A549 (cell line): ENCODE results near the gene NDUFS1. TPM values are rescaled to one million over a fixed set of nuclear protein-coding genes. Genes with fewer than 3 reads are reported as not detected.

Experiments used
- ATAC-seq, 2 experiments: fragments of 200-7000 bp in 1 of 2; fragments of >200 bp in 1 of 2; cut with Nextera tagmentation in 1 of 2; cut with Tn5 transposase in 1 of 2; 3 replicates each; pipeline versions ENCODE4 v1.8.0 to v1.9.1; 2018 to 2020; ENCODE audit warnings: mild to moderate bottlenecking in 1 of 2, moderate library complexity in 1 of 2
- CTCF ChIA-PET: fragments of 300-600 bp; sonication (Branson Sonifier 250); formaldehyde crosslinking; extraction: SDS; loops from one replicate; lab custom pipeline; 2021; ENCODE audit warnings: antibody characterized with exemption, inconsistent platforms; lab: Yijun Ruan, JAX
- POLR2A ChIA-PET: fragments of 350-600 bp; formaldehyde crosslinking; extraction: SDS; loops from one replicate; lab custom pipeline; 2021; ENCODE audit warnings: antibody characterized with exemption, inconsistent platforms; lab: Yijun Ruan, JAX
- DNase-seq, 2 experiments: peaks; one replicate each; pipeline versions ENCODE4 v3.0.0 to v3.0.0-alpha.2; 2011 to 2016; ENCODE audit warnings: low read depth in 1 of 2, low spot score in 1 of 2
- FAIRE-seq: peaks from 2 replicates; lab custom pipeline; 2011; peaks lifted over from hg19 to GRCh38; lab: Jason Lieb, UNC
- H3K27ac ChIP-seq, 2 experiments: fragments of >200 bp; sonication (Bioruptor Twin); formaldehyde crosslinking; 3 replicates each; pipeline ENCODE4 v1.5.1; 2016 to 2017
- H3K4me1 ChIP-seq: fragments of >200 bp; sonication (Bioruptor Twin); formaldehyde crosslinking; 3 replicates; pipeline ENCODE4 v1.6.1; 2016
- H3K4me2 ChIP-seq: fragments of >200 bp; sonication (Bioruptor Twin); formaldehyde crosslinking; 3 replicates; pipeline ENCODE4 v1.6.1; 2016
- H3K4me3 ChIP-seq: fragments of >200 bp; sonication (Bioruptor Twin); formaldehyde crosslinking; 3 replicates; pipeline ENCODE4 v1.5.1; 2016
- H3K9me3 ChIP-seq: fragments of >200 bp; sonication (Bioruptor Twin); formaldehyde crosslinking; 3 replicates; pipeline ENCODE4 v1.6.1; 2016
- ATOH8 ChIP-seq: fragments of 250-450 bp; sonication (Bioruptor Pico); IDR thresholded peaks from 2 replicates; pipeline ENCODE4 v1.5.0; 2020; ENCODE audit warnings: low read depth, mild to moderate bottlenecking, moderate library complexity
- BHLHE40 ChIP-seq: IDR thresholded peaks from 2 replicates; pipeline ENCODE4 v1.6.1; 2012; ENCODE audit warnings: low read depth, low read length, inconsistent platforms
- CHD2 ChIP-seq: fragments of 150-350 bp; IDR thresholded peaks from 2 replicates; pipeline ENCODE4 v1.6.1; 2014; ENCODE audit warnings: low read length; ENCODE audit not compliant: partially characterized antibody
- CHD4 ChIP-seq: fragments of 200-600 bp; sonication (generic); IDR thresholded peaks from 2 replicates; pipeline ENCODE4 v1.6.1; 2016; ENCODE audit warnings: antibody characterized with exemption, mild to moderate bottlenecking, borderline replicate concordance
- CTCF ChIP-seq: fragments of >200 bp; sonication (Bioruptor Twin); formaldehyde crosslinking; IDR thresholded peaks from 3 replicates; pipeline ENCODE4 v1.5.1; 2016
- FOSL2 ChIP-seq, 2 experiments: fragments of 450-650 bp in 1 of 2; fragments of >200 bp in 1 of 2; sonication (Bioruptor Twin) in 1 of 2; formaldehyde crosslinking; IDR thresholded peaks; 2 replicates each; pipeline versions ENCODE4 v1.5.0 to v1.6.1; 2016 to 2020; ENCODE audit warnings: mild to moderate bottlenecking in 1 of 2, moderate library complexity in 1 of 2
- FOXS1 ChIP-seq: fragments of 250-450 bp; sonication (Bioruptor Pico); IDR thresholded peaks from 2 replicates; pipeline ENCODE4 v1.5.0; 2020; ENCODE audit warnings: mild to moderate bottlenecking, moderate library complexity
- GATA3 ChIP-seq: IDR thresholded peaks from 2 replicates; pipeline ENCODE4 v1.6.1; 2012; ENCODE audit warnings: borderline replicate concordance
- HDAC2 ChIP-seq: fragments of 200-600 bp; sonication (generic); IDR thresholded peaks from 2 replicates; pipeline ENCODE4 v1.6.1; 2016
- HMGXB4 ChIP-seq: fragments of 250-450 bp; sonication (Bioruptor Pico); IDR thresholded peaks from 2 replicates; pipeline ENCODE4 v1.5.0; 2021; ENCODE audit warnings: mild to moderate bottlenecking, moderate library complexity, borderline replicate concordance
- HOXA7 ChIP-seq: fragments of 250-450 bp; sonication (Bioruptor Pico); IDR thresholded peaks from 2 replicates; pipeline ENCODE4 v1.5.0; 2020; ENCODE audit warnings: mild to moderate bottlenecking, moderate library complexity
- HOXB13 ChIP-seq: fragments of 250-450 bp; sonication (Bioruptor Pico); IDR thresholded peaks from 2 replicates; pipeline ENCODE4 v1.5.0; 2020; ENCODE audit warnings: low read depth, mild to moderate bottlenecking, moderate library complexity
- HOXB5 ChIP-seq: fragments of 250-450 bp; sonication (Bioruptor Pico); IDR thresholded peaks from 2 replicates; pipeline ENCODE4 v1.5.0; 2020; ENCODE audit warnings: mild to moderate bottlenecking, moderate library complexity
- KDM1A ChIP-seq: fragments of 200-600 bp; sonication (generic); IDR thresholded peaks from 2 replicates; pipeline ENCODE4 v1.6.1; 2016; ENCODE audit warnings: low read depth, mild to moderate bottlenecking
- KDM5A ChIP-seq: fragments of 200-600 bp; sonication (generic); IDR thresholded peaks from 2 replicates; pipeline ENCODE4 v1.6.1; 2016; ENCODE audit warnings: antibody characterized with exemption, mild to moderate bottlenecking
- MAFK ChIP-seq: fragments of 450-650 bp; IDR thresholded peaks from 2 replicates; pipeline ENCODE4 v1.6.1; 2014; ENCODE audit not compliant: partially characterized antibody
- NR3C1 ChIP-seq: fragments of >200 bp; sonication (Bioruptor Twin); formaldehyde crosslinking; IDR thresholded peaks from 3 replicates; pipeline ENCODE4 v1.6.1; 2017
- PBX3 ChIP-seq: IDR thresholded peaks from 2 replicates; pipeline ENCODE4 v1.6.1; 2012
- PHF8 ChIP-seq: fragments of 200-600 bp; sonication (generic); IDR thresholded peaks from 2 replicates; pipeline ENCODE4 v1.6.1; 2016; ENCODE audit warnings: low read depth, mild to moderate bottlenecking, antibody characterized with exemption, moderate library complexity, borderline replicate concordance
- POLR2A ChIP-seq: IDR thresholded peaks from 2 replicates; pipeline ENCODE4 v1.6.1; 2012; ENCODE audit warnings: mild to moderate bottlenecking, low read length
- RCOR1 ChIP-seq: fragments of 150-350 bp; IDR thresholded peaks from 2 replicates; pipeline ENCODE4 v1.6.1; 2014; ENCODE audit warnings: antibody characterized with exemption, low read length, low read depth
- REST ChIP-seq: fragments of 200-600 bp; sonication (generic); IDR thresholded peaks from 2 replicates; pipeline ENCODE4 v1.6.1; 2016; ENCODE audit warnings: antibody characterized with exemption, mild to moderate bottlenecking, moderate library complexity
- RFX5 ChIP-seq: fragments of 450-650 bp; IDR thresholded peaks from 2 replicates; pipeline ENCODE4 v1.7.1; 2014; ENCODE audit warnings: antibody characterized with exemption, mild to moderate bottlenecking, moderate library complexity
- RNF2 ChIP-seq: fragments of 200-600 bp; sonication (generic); IDR thresholded peaks from 2 replicates; pipeline ENCODE4 v1.6.1; 2016; ENCODE audit warnings: low read depth, mild to moderate bottlenecking, antibody characterized with exemption, moderate library complexity, borderline replicate concordance
- TFCP2L1 ChIP-seq: fragments of 250-450 bp; sonication (Bioruptor Pico); IDR thresholded peaks from 2 replicates; pipeline ENCODE4 v1.5.0; 2021; ENCODE audit warnings: mild to moderate bottlenecking
- ZC3H11A ChIP-seq: fragments of 450-650 bp; IDR thresholded peaks from 2 replicates; pipeline ENCODE4 v1.6.1; 2014; ENCODE audit warnings: antibody characterized with exemption, mild to moderate bottlenecking
- ZSCAN20 ChIP-seq: fragments of 250-450 bp; sonication (Bioruptor Pico); IDR thresholded peaks from 2 replicates; pipeline ENCODE4 v1.8.0; 2022; ENCODE audit warnings: mild to moderate bottlenecking, moderate library complexity
- WGBS: methylation state at CpG from one replicate; pipeline ENCODE4 v1.1.6; 2017; ENCODE audit errors: missing lambda C conversion rate; 5-methylcytosine and 5-hydroxymethylcytosine counted together
- polyA plus RNA-seq, 4 experiments: library from polyadenylated mRNA; depleted of rRNA in 3 of 4; stranded (reverse); fragments of >200 nt; fragmentation: RNase III in 1 of 4; extraction: RNeasy Plus Mini Kit Qiagen cat#74134 plus additional on column Dnase treatment in 1 of 4; gene quantifications; 2 replicates in 3 of 4; 3 replicates in 1 of 4; pipeline ENCODE4 v1.2.3, GENCODE V29; 2011 to 2017

Gene NDUFS1
- polyA plus RNA-seq, 2 of the 4 experiments (the other 2 are of a cell fraction), result 86.7 to 134 TPM

- POLR2A ChIA-PET, result no interaction called here
- no peak for FAIRE-seq
These were observed 17.7 kb upstream of the NDUFS1 start for GRCh38 chr2:206176901-206177300.

GRCh38 chr2:206176121-206176520, 16.9 kb upstream of the NDUFS1 start:
- ATAC-seq (no peak), DNase-seq (no peak), FAIRE-seq (no peak)

More at GRCh38 chr2:206176901-206177300, 17.7 kb upstream of the NDUFS1 start:
- no peak for ATAC-seq
- Histone ChIP-seq H3K27ac (no peak overlapping the region), H3K4me2 (no peak overlapping the region), H3K9me3 (no peaks in the 10 kb centered on the region), H3K4me1 (no peaks in the 10 kb centered on the region), H3K4me3 (no peak overlapping the region)
- CTCF ChIA-PET, result no interaction called here
- TF ChIP-seq ZC3H11A (no peak), BHLHE40 (no peak), RNF2 (no peak), NR3C1 (no peak), FOXS1 (CRISPR knock-in tag) (no peak), ATOH8 (CRISPR knock-in tag) (no peak), PHF8 (no peak), HOXB5 (CRISPR knock-in tag) (no peak)
- no peak for DNase-seq
- 33% methylated on average over 3 of the region's 3 CpGs for WGBS

More at GRCh38 chr2:206176121-206176520, 16.9 kb upstream of the NDUFS1 start:
- ChIA-PET POLR2A (no interaction called here), CTCF (interaction anchor here (3.3 kb wide), 1 partner anchor 12 kb away, joined by 16 read pairs; no protein-coding TSS in a partner anchor)
- no peak for TF ChIP-seq RFX5
- TF ChIP-seq GATA3, result no peak
- no peak for TF ChIP-seq HMGXB4 (CRISPR knock-in tag)
- TF ChIP-seq MAFK, result no peak
- no peak for TF ChIP-seq HOXA7 (CRISPR knock-in tag)
- TF ChIP-seq NR3C1, result no peak
- no peak for TF ChIP-seq CTCF
- no peak for TF ChIP-seq REST
- TF ChIP-seq CHD4, result no peak
- no peak for TF ChIP-seq CHD2
- TF ChIP-seq RCOR1, result no peak
- no peak for TF ChIP-seq KDM1A
- no peak for TF ChIP-seq HDAC2
- no peak for TF ChIP-seq TFCP2L1 (CRISPR knock-in tag)
- no peak for TF ChIP-seq HOXB13 (CRISPR knock-in tag)
- no peak for TF ChIP-seq FOSL2 (IDR thresholded peaks at IDR 0.05)
- no peak for TF ChIP-seq FOSL2 (CRISPR knock-in tag; IDR thresholded peaks at IDR 0.05)
- no peak for TF ChIP-seq KDM5A
- TF ChIP-seq ZSCAN20 (CRISPR knock-in tag), result no peak
- no peak for TF ChIP-seq POLR2A
- no peak for TF ChIP-seq PBX3
- no peak overlapping the region for H3K4me2 ChIP-seq
- 89% methylated on average over 2 of the region's 2 CpGs for WGBS
- no peak overlapping the region for H3K27ac ChIP-seq
- H3K4me3 ChIP-seq, result no peak overlapping the region
- H3K9me3 ChIP-seq, result no peaks in the 10 kb centered on the region
- H3K4me1 ChIP-seq, result no peaks in the 10 kb centered on the region
